ENCODE results near the gene PNPLA2. TPM values are rescaled to one million over a fixed set of nuclear protein-coding genes. Genes with fewer than 3 reads are reported as not detected.

The PNPLA2 gene
- polyA plus RNA-seq, 3 donors from 2014 or later, result 10.9 to 42.3 (median 23.4) TPM

DNA sequence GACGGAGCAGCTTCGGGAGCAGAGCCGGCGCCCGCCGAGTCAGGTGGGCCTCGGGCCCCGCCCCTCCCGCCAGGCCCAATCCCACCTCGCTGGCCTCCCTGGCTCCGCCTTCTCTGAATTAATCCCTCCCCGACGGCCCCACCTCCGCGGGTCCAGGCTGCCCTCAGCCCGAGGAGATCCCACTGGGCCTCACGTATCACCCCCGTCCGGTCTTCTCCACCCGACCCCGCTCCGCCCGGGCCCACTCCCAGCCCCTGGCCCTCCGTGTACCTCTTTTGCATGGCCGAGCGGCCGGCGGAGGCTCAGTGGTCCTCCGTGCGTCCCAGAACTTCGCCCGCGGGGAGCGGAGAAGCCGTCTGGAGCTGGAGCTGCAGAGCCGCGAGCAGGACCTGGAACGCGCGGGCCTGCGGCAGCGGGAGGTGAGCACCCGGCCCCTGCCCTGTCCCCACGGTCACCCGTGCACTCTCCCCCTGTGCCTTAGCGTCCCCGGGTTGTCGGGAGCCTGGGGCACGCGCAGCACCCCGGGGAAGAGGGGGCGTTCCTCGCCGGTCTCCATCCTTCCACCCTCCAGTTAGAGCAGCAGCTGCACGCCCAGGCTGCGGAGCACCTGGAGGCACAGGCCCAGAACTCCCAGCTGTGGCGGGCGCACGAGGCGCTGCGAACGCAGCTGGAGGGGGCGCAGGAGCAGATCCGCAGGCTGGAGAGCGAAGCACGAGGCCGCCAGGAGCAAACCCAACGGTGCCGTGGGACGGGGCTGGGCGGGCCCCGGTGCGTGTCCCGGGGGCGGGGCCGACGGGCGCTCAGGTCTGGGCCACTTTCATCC lies 11.8 kb downstream of the PNPLA2 start:
- Mint-ChIP-seq H3K27ac (no peak overlapping the region), H3K4me3 (peak overlapping the region; percentile 35 to 61 (median 60)), H3K9me3 (no peaks in the 10 kb centered on the region), H3K4me1 (peaks cover 0 to 28% of the 10 kb centered on the region in 2 donors), H3K36me3 (no peaks in the 10 kb centered on the region), H3K27me3 (ENCODE audit: low read depth in 3 of 3) (peaks cover 7 to 15% (median 7%) of the 10 kb centered on the region in 3 donors)
- peak; percentile 54 to 57 (median 54) for DNase-seq

DNA sequence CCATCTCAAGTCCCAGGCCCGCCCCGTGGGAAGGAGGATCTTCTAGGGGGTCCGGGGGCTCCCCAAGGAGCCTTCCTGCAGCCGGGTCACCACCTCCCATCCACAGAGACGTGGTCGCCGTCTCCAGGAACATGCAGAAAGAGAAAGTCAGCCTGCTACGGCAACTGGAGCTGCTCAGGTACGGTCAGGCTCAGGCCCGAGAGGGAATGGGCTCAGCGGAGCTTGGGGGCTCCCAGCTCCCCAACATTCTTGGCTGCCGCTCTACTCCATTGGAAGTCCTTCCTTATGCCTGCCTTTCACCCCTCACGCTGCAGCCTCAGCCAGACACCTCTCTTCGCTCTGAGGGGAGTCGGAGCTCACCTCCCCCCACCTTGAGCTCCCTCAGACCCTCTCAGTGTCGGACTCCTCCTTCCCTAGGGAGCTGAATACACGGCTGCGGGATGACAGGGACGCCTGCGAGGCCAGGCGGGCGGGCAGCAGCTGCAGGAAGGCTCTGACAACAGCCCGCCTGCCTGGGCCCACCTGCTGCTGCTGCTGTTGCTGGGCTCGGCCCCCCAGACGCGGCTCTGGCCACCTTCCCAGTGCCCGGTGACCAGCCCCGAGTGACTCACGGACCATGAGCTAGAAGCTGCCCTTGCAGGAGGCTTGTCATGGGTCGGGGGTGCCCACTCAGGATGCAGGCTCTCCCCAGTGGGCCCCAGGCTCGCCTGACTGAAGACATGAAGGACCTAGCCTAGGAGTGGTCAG lies 12.6 kb downstream of the PNPLA2 start:
- Mint-ChIP-seq H3K27me3 (ENCODE audit: low read depth in 3 of 3) (peaks cover 7 to 15% (median 7%) of the 10 kb centered on the region in 3 donors), H3K36me3 (no peaks in the 10 kb centered on the region), H3K9me3 (no peaks in the 10 kb centered on the region), H3K4me1 (peaks cover 0 to 28% of the 10 kb centered on the region in 2 donors), H3K27ac (no peak overlapping the region), H3K4me3 (peak overlapping the region; percentile 54 to 74 (median 62))
- no peak for DNase-seq

DNA sequence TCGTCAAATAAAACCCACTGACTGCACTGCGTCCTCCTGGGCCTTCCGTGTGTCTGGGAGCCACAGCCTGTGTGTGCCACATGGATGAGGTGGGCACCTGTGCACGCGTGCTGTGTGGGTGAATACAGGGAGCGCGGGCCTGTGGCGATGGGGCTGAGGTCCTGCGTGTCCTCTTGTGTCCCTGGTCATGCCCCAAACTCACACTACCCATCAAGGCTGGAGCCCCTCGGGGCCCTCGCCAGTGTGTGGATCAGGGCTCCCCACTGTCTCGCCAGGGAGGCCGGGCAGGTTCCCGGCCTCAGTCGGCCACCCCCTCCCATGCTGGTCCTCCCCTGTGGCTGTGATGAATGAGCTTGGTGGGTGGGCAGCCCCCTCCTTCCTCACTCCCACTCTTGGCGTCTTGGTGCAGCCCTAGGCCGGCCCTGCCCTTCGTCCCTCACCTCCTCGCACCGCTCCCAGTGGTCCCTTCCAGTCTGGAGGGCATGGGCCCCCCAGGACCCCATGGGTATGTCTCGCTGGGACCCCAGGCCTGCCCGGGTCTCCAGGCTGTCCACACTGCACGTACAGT lies 13.3 kb downstream of the PNPLA2 start:
- Mint-ChIP-seq H3K27me3 (ENCODE audit: low read depth in 3 of 3) (peaks cover 3 to 11% (median 7%) of the 10 kb centered on the region in 3 donors), H3K4me1 (peaks cover 0 to 25% of the 10 kb centered on the region in 2 donors), H3K36me3 (no peaks in the 10 kb centered on the region), H3K4me3 (peak overlapping the region; percentile 54 to 74 (median 62)), H3K27ac (no peak overlapping the region), H3K9me3 (no peaks in the 10 kb centered on the region)
- DNase-seq, result no peak

DNA sequence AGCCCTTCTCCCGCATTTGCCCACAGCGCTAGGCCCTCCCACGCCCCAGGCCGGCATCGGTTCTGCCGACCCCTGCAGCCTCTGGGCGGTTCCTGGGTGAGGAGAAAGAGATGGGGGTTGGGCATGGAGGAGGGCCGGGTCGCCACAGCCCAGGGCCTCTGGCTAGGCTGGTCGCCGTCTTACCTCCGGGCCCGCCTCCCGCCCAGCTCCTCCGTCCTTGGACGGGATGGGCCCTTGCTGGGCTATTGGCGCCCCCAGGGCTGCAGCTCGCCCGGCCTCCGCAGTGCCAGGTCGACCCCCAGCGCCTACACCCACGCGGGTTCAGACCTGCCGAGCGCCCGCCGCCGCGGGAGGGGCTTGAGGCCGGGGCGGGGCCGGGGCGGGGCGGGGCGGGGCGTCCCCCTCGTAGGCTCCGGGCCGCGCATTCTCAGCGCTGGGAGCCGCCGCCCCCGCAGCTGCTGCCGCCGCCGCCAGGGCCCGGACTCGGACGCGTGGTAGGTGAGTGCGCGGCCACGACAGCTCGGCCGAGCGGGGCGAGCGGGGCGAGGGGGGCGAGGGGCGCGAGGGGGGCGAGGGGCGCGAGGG lies 13.9 kb downstream of the PNPLA2 start, which contains the start of gene CD151:
Gene CD151 (plus strand): TSS at position 424 of the 585 bp plus-strand sequence. CDS start 3,118 bp downstream, outside the sequence.
- Mint-ChIP-seq H3K27ac (peak within 1 kb of the TSS in 1 of 6 donors; percentile 11), H3K27me3 (ENCODE audit: low read depth in 3 of 3) (peaks cover 3 to 10% (median 7%) of the 10 kb centered on the region in 3 donors), H3K4me1 (peaks cover 4 to 28% of the 10 kb centered on the region in 2 donors), H3K36me3 (no peaks in the 10 kb centered on the region), H3K9me3 (no peaks in the 10 kb centered on the region), H3K4me3 (peak within 1 kb of the TSS; percentile 57 to 77 (median 70))
- peak in 2 of 3 donors; percentile 41 to 43 for DNase-seq

DNA sequence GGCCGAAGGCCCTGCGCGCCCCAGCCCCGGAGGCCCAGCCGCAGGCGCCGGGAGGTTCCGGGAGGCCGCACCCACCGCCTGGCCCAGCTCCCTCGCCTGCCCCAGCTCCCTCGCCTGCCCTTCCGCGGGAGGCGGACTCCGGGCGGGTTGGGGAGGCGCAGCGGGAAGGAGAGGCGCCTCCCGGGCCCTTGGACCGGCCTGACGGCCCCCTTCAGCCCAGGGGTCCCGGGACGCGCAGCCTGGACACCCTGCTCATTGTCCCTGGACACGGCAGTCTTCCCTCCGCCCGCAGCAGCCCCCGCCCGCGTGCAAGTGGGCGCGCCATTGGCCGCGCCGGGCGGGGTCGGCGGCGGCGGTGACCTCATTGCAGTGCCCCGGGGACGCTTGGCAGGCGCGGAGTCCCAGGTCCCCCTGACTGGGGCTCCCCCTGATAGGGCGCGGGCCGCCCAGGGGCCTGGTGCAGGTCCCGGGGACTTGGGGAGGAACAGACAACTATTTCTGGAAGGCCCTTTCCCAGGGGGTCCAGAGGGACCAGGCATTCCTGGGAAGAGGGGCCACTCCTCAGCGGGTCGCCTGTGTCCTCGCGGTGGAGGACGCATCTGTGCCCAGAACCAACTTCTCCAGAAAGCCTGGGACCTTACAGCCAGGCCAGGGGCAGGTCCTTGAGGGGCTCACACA lies 14.5 kb downstream of the PNPLA2 start:
- Mint-ChIP-seq H3K4me3 (peak overlapping the region in 4 of 5 donors; percentile 57 to 77 (median 68)), H3K4me1 (peaks cover 11 to 28% of the 10 kb centered on the region in 2 donors), H3K27me3 (ENCODE audit: low read depth in 3 of 3) (peaks cover 2 to 4% (median 3%) of the 10 kb centered on the region in 3 donors), H3K27ac (peak overlapping the region in 1 of 6 donors; percentile 11), H3K9me3 (no peaks in the 10 kb centered on the region), H3K36me3 (no peaks in the 10 kb centered on the region)
- DNase-seq, result peak in 1 of 3 donors; percentile 38

DNA sequence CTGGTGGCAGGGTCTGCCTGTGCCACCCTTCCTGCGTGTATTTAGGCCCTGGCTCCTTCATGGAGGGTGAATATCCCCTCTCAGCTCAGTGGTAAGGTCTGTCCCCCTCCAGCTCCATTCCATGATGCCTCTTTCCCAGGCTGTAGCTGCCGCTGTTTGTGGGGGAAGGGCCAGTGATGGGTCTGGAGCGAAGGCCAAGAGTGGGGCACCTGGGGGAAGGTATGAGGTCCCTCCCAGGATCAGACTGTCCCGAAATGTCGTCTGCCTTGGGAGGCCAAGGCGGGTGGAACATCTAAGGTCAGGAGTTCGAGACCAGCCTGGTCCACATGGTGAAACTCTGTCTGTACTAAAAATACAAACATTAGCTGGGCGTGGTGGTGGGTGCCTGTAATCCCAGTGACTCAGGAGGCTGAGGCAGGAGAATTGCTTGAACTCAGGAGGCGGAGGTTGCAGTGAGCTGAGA lies 15.2 kb downstream of the PNPLA2 start:
- peak overlapping the region in 1 of 6 donors; percentile 31 for H3K27ac Mint-ChIP-seq
- peaks cover 2 to 3% (median 2%) of the 10 kb centered on the region in 3 donors for H3K27me3 Mint-ChIP-seq (ENCODE audit: low read depth in 3 of 3)
- peaks cover 11 to 31% of the 10 kb centered on the region in 2 donors for H3K4me1 Mint-ChIP-seq
- H3K4me3 Mint-ChIP-seq, result peak overlapping the region; percentile 57 to 77 (median 65)
- no peaks in the 10 kb centered on the region for H3K9me3 Mint-ChIP-seq
- no peak for DNase-seq
- no peaks in the 10 kb centered on the region for H3K36me3 Mint-ChIP-seq

DNA sequence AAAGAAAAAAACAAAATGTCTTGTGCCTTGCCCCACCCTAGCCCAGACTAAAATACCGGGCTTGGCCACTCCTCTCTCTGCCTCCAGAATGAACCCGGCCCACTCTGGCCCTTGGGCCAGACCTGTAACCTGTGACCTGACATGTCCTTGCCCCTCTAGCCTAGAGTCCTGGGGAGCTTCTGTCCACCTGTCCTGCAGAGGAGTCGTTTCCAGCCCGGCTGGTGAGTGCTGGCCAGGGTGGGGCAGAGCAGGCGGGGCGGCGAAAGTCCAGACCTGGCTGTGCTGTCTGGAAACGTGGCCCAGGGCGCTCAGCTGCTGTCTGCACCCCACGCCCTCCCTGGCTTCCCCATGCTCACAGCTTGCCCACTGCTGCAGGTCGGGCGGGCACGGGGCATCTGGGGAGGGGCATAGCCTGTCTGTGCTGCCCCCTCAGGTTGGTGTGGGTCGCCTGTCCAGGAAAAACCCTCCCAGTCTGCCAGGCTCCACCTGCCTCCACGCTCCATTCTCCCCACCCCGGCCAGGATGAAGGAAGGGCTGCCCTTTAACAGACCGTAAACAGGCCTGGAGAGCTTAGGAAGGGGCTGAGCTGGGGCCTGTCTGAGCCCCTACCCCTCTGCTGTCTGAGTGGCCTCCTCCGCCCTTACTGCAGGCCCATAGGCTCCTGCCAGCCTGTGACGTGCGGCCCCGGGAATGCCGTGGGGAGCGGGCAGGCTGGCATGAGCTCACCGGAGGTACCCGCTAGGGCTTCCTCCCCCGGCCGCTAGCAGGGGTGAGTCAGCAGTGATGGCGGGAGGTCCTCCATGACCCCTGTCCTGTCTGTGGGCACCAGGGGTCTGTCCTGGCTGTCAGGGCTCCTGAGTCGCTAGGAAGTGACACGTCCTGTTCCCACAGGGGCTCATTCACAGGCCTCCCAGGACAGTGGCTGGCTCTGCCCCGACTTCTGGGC lies 15.9 kb downstream of the PNPLA2 start:
- Mint-ChIP-seq H3K4me1 (peaks cover 11 to 26% of the 10 kb centered on the region in 2 donors), H3K27me3 (ENCODE audit: low read depth in 3 of 3) (peaks cover 2 to 5% (median 2%) of the 10 kb centered on the region in 3 donors), H3K9me3 (no peaks in the 10 kb centered on the region), H3K36me3 (no peaks in the 10 kb centered on the region), H3K27ac (no peak overlapping the region), H3K4me3 (peak overlapping the region; percentile 59 to 77 (median 70))
- no peak for DNase-seq

DNA sequence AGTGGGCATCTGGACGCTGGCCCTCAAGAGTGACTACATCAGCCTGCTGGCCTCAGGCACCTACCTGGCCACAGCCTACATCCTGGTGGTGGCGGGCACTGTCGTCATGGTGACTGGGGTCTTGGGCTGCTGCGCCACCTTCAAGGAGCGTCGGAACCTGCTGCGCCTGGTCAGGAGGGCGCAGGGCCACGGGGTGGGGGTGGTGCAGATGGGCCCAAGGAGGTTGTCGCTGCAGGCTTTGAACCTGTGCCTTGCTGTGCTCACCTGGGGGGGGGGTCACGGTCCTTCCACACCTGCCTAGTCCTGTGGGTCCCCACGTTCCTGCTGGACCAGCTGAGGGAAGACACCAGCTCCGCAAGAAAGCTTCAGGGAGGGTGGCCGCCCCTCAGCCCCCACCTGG lies 17.6 kb downstream of the PNPLA2 start:
- Mint-ChIP-seq H3K9me3 (no peaks in the 10 kb centered on the region), H3K36me3 (no peaks in the 10 kb centered on the region), H3K27ac (no peak overlapping the region), H3K4me3 (no peak overlapping the region), H3K27me3 (ENCODE audit: low read depth in 3 of 3) (peaks cover 2 to 5% (median 2%) of the 10 kb centered on the region in 3 donors), H3K4me1 (peaks cover 24 to 40% of the 10 kb centered on the region in 2 donors)
- DNase-seq, result no peak

DNA sequence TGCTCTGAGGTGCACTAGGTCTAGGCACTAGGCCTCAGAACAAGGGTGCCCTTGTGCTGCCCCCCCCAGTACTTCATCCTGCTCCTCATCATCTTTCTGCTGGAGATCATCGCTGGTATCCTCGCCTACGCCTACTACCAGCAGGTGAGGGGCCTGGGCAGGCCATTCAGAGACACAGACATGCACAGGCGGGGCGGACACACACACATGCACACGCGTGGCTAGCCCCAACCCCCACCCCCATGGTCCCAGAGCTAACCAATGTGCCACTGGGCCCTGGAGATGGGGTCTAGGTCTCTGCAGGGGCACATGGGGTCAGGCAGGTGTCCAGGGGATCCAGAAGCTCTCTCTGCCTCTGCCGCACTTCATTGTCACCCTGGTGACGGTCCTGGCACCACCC lies 18.0 kb downstream of the PNPLA2 start:
- peaks cover 24 to 42% of the 10 kb centered on the region in 2 donors for H3K4me1 Mint-ChIP-seq
- DNase-seq, result no peak
- H3K9me3 Mint-ChIP-seq, result no peaks in the 10 kb centered on the region
- peak overlapping the region in 1 of 5 donors; percentile 33 for H3K4me3 Mint-ChIP-seq
- H3K27ac Mint-ChIP-seq, result no peak overlapping the region
- H3K36me3 Mint-ChIP-seq, result no peaks in the 10 kb centered on the region
- peaks cover 2 to 5% (median 2%) of the 10 kb centered on the region in 3 donors for H3K27me3 Mint-ChIP-seq (ENCODE audit: low read depth in 3 of 3)

DNA sequence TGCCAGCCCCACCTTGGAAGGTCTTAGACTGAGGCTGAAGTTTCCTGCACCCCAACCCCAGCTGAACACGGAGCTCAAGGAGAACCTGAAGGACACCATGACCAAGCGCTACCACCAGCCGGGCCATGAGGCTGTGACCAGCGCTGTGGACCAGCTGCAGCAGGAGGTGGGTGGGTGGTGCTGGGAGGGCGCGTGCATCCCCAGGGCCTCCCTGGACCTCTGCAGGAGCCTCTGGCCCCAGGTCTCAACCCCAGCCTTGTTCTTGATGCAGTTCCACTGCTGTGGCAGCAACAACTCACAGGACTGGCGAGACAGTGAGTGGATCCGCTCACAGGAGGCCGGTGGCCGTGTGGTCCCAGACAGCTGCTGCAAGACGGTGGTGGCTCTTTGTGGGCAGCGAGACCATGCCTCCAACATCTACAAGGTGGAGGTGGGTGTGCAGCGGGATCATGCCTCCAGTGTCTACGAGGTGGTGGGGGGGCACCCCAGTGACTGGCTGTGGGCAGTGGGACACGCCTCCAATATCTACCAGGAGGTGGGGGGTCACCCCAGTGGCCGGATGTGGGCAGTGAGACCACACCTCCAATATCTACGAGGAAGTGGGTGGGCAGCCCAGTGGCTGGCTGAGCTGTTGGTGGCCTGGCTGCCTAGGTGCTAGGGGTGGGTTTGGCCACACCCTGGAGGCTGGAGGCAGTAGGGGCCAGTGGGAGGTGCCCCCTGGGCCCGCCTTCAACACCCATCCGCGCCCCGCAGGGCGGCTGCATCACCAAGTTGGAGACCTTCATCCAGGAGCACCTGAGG lies 18.7 kb downstream of the PNPLA2 start:
- Mint-ChIP-seq H3K27ac (peak overlapping the region in 4 of 6 donors; percentile 55 to 79 (median 70)), H3K27me3 (ENCODE audit: low read depth in 3 of 3) (peaks cover 2 to 6% (median 2%) of the 10 kb centered on the region in 3 donors), H3K9me3 (no peaks in the 10 kb centered on the region), H3K4me3 (peak overlapping the region in 4 of 5 donors; percentile 38 to 60 (median 53)), H3K4me1 (peaks cover 24 to 42% of the 10 kb centered on the region in 2 donors), H3K36me3 (no peaks in the 10 kb centered on the region)
- peak; percentile 55 to 74 (median 60) for DNase-seq

DNA sequence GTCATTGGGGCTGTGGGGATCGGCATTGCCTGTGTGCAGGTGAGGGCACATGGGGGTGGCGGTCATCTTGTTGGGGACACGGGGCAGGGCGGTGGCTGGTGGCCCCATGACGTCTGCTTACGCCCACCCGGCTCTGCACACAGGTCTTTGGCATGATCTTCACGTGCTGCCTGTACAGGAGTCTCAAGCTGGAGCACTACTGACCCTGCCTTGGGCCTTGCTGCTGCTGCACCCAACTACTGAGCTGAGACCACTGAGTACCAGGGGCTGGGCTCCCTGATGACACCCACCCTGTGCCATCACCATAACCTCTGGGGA lies 19.2 kb downstream of the PNPLA2 start:
- Mint-ChIP-seq H3K27me3 (ENCODE audit: low read depth in 3 of 3) (peaks cover 2 to 6% (median 2%) of the 10 kb centered on the region in 3 donors), H3K36me3 (no peaks in the 10 kb centered on the region), H3K9me3 (no peaks in the 10 kb centered on the region), H3K27ac (peak overlapping the region in 4 of 6 donors; percentile 24 to 79 (median 62)), H3K4me3 (peak overlapping the region in 3 of 5 donors; percentile 13 to 30 (median 18)), H3K4me1 (peaks cover 24 to 42% of the 10 kb centered on the region in 2 donors)
- no peak for DNase-seq

Data from immature natural killer cell (primary cell).